T47D (cell line): ENCODE measurements around the gene MICOS13.

Source experiments
- DNase-seq, 2 experiments: peaks; one replicate each; pipeline versions ENCODE4 v3.0.0 to v3.0.0-alpha.2; 2011 to 2012; ENCODE audit warnings: low read depth in 1 of 2, low spot score in 1 of 2
- JUND ChIP-seq: IDR thresholded peaks from 2 replicates; pipeline ENCODE4 v1.6.1; 2012; ENCODE audit warnings: low read depth
- in situ Hi-C: cut with HindIII; loops from 2 replicates; pipeline ENCODE4 v1.10.0; 2016; ENCODE audit warnings: low sequenced_read_pairs, low pct_unique_long_range_greater_than_20kb

The MICOS13 gene

DNA sequence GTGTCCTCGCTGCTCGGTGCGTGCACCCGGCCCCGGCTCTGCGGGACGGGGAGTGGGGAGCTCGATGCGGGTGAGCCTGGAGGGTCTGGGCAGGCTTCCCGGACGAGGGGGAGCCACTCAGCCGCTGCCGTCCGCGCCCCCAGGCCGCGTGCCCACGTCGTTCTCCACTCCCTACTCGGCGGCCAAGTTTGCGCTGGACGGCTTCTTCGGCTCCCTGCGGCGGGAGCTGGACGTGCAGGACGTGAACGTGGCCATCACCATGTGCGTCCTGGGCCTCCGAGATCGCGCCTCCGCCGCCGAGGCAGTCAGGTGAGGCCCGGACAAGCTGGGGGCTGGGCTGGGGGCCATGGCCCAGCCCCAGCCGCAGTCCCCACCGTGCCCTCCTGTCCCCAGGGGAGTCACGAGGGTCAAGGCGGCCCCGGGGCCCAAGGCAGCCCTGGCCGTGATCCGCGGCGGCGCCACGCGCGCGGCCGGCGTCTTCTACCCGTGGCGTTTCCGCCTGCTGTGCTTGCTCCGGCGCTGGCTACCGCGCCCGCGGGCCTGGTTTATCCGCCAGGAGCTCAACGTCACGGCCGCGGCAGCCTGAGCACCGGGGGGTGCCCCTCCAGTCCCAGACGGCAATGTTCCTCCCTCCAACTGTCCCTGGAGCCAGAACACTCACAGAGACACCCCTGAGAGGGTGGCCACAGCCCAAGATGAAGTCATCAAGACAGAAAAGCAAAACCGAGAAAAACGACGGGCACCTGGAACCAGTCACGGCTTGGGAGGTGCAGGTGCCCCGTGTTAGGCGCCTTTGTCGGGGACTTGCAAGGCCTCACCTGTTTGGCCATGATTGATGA lies 7.3 kb upstream of the MICOS13 start:
- TF ChIP-seq JUND = no peak
- in situ Hi-C loops = no loop called here
- no peak for DNase-seq

DNA sequence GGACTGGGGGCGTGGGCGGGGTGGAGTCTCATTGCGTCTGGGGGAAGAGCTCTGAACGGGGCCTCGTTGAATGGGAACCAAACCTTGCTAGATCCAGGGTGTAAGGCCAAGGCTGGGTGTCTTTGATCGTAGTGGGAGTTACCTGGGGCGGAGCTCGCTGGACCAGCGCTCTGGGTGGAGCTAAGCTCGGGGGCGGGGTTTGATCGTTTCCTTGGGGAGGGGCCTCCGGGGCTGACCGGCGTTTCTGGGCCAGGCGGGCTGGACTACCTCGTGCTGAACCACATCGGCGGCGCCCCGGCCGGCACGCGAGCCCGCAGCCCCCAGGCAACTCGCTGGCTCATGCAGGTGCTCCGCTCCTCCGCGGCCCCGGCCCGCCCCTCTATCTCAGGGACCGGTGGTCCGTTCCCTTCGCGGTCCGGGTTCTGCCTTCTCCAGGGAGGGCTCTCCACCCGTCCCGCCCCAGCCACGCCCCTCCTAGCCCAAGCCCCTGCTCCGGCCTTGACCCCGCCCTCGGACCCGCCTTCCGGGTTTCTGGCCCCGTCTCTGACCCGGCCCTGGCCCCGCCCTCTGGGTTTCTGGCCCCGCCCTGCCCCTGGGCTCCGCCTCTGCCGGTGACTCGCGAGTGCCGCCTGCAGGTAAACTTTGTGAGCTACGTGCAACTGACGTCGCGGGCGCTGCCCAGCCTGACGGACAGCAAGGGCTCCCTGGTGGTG lies 6.5 kb upstream of the MICOS13 start:
- TF ChIP-seq JUND = no peak
- peak; percentile 87 to 97 for DNase-seq

DNA sequence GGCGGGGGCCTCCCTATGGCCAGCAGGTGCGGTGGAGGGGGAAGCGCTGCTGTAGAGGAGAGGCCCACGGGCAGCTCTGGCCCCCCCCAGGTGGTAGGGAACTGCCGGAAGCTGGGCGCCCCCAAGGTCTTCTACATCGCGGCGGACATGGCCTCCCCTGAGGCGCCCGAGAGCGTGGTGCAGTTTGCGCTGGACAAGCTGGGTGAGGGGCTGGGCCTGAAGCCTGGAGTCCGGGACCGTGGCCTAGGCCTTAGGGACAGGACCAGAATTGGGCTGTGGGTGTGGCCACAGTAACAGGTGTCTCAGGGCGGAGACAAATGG lies 6.0 kb upstream of the MICOS13 start:
- TF ChIP-seq JUND = no peak
- in situ Hi-C loops = no loop called here

More for the DNA sequence above, 6.5 kb upstream of the MICOS13 start:
- in situ Hi-C loops = no loop called here

DNA sequence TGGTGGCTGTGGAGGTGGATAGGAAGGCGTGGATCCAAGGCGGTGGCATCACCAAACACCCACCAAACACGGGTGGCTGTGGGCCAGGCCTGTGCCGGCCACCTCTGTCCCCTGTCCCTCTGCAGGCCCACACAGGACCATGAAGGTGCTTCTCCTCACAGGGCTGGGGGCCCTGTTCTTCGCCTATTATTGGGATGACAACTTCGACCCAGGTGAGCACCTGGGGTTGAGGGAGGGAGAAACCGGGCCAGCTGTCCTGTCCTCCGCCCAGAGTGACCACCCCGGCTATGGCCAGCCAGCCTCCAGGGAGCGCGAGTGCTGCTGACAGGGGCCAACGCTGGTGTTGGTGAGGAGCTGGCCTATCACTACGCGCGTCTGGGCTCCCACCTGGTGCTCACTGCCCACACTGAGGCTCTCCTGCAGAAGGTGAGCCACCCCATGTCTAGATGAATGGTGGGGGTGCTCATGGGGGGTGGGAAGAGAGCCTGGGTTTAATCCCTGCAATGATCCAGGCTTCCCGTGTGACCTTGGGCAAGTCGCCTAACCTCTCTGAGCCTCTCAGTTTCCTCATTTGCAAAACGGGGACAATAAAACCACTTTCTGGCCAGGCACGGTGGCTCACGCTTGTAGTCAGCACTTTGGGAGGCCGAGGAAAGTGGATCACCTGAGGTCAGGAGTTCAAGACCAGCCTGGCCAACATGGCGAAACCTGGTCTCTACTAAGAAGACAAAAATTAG lies 4.5 kb upstream of the MICOS13 start:
- no peak for DNase-seq
- in situ Hi-C loops = no loop called here
- no peak for TF ChIP-seq JUND

More for the DNA sequence above, 6.0 kb upstream of the MICOS13 start:
- DNase-seq = no peak

DNA sequence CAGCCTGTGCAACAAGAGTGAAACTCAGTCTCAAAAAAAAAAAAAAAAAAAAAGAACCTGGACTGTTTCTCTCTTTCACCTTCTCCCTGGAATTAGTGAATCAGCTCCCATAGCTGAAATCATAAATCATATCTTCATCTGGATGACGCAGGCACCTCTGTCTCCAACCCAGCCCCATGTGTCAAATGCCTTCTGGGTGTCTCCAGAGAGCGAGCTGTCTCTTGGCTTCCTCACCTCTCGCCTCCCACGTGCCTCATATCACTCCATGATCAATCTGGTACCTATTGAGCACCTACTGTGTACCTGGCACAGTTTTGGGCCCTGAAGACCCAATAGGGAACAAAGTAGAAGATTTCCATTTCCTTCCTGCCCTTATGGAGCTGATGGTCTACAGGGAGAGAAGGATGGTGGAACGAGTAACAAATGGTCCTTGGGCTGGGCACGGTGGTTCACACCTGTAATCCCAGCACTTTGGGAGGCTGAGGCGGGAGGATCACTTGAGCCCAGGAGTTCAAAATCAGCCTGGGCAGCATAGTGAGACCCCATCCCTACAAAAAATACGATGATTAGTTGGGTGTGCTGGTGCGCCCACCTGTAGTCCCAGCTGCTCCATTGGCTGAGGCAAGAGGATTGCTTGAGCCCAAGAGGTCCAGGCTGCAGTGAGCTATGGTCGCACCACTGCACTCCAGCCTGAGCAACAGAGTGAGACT lies 3.0 kb upstream of the MICOS13 start:
- no peak for TF ChIP-seq JUND
- in situ Hi-C loops = no loop called here
- no peak for DNase-seq

DNA sequence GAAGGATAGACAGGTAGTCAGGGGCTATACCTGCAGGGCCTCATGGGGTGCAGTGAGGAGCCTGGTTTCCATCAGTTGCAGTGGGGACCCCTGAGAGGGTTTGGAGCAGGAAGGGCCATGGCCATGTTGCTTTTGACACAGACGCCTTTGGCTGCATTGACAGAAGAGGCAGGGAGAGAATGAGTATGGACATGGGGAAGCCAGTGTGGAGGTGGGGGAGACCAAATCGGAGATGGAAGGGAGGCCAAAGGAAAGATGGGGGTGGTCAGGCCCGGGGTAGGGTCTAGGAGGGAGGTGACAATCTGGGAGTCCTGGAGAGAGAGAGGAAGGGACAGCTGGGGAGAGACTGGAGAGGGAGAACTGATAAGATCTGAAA lies 1.8 kb upstream of the MICOS13 start:
- TF ChIP-seq JUND = no peak
- in situ Hi-C loops = no loop called here
- DNase-seq = no peak

DNA sequence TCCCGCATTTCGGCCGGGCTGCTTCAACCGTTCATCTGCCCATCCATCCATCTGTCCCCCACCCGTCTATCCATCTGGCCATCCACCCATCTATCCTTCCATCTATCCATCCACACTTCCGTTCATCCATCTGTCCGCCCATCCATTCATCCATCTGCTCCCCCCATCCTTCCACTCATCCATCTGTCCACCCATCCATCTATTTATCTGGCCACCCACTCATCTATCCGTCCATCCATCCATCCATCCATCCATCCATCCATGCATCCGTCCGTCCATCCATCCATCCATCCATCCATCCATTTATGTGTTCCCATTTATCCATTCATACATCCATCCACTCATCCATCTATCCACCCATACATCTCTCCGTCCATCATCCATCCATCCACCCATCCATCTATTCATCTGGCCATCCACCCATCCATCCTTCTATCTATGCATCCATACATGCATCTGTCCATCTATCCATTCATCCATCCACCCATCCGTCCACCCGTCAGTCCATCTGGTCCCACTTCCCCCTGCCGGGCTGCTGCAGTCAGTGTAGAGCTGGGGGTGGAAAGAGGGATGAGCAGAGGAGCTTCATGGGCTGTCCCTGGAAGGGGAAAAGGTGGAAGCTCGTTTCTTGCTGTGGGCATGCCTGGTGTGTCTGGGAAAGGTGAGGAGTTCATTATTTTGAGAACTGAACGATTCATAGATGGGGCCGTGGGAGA lies 1.2 kb upstream of the MICOS13 start:
- TF ChIP-seq JUND = no peak
- in situ Hi-C loops = no loop called here
- DNase-seq = no peak

DNA sequence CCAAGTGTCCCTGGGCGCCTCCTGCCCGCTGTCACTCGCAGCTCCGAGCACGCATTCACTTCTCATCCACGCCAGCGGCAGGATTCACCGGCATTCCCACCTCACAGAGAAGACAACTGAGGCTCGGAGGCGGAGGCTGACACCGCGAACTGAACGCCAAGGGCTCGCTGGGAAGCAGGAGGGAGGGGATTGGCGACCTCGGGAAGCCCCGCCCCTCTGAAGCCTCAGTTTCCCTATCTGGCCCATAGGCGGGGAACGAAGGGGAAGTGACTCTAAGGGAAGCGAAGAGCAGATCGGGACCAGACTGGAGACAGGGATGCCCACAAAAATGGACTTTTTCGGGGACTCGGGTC lies 256 bp downstream of the MICOS13 start:
- no peak for DNase-seq
- no peak for TF ChIP-seq JUND
- in situ Hi-C loops = no loop called here

DNA sequence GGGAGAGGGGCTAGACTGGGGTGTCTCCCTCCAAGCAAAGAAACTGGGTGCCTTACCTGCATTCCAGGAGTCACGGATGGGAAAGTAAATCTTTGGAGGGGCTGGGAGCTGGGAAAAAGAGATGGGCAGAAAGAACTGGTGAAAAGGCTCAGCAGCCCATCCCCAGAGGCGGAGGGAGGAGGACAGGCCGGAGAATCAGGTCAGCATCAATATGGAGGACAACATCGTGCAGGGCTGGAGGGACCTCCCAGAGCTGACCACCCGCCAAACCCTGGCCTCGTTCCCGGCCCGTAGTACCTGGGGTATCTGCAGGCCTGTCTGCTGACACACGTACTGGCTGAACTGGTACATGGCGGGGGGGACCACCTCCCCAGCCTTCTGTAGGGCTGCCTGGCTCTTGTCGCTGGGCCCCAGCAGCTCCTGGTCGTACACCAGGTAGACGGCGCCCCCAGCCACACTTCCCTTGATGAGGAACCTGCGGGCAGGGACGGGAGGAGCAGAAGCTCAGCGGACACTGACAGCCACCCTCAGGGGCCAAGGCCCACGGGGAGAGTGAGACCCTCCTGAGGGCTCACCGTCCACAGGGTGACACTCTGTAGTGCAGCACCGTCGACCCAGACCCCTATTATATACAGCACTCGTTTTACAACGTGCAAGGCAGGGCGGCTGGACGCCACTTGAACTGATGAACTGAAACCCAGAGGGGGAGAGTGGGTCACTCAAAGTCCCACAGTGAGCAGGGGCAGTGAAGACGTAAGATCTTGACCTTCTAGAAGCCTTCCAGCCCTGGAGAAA lies 830 bp downstream of the MICOS13 start:
- in situ Hi-C loops = no loop called here
- TF ChIP-seq JUND = no peak
- no peak for DNase-seq

DNA sequence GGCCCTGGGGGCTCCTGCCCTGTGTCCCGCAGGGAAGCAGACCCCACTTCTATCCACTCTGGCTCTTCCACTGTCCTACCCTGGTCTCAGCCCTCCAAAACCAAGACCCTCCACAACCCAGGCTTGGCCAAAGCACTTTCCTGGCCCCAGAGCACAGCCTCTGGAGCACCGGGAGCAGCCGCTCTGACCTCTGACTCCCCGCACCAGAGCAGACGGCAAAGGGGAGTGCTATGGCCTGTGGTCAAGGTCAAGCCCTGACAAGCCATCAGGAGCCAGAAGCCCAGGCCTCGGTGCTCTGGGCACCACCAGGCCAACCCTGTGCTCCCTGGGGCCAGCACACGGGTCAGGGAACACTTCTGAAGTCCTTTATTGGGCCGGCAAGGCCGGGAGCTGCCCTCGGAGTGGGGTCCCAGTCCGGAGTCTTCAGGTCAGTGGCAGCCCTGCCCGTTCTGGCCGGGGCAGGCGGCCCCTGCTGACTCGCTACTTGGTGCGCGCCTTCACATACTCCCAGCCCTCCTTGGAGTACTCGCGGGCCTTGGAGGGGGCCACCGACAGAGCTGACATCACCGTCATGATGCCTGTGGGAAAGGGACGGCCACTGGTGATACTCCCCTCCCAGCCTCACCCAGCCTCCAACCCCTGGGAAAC lies 2.1 kb downstream of the MICOS13 start:
- in situ Hi-C loops = no loop called here
- no peak for TF ChIP-seq JUND
- DNase-seq = no peak

DNA sequence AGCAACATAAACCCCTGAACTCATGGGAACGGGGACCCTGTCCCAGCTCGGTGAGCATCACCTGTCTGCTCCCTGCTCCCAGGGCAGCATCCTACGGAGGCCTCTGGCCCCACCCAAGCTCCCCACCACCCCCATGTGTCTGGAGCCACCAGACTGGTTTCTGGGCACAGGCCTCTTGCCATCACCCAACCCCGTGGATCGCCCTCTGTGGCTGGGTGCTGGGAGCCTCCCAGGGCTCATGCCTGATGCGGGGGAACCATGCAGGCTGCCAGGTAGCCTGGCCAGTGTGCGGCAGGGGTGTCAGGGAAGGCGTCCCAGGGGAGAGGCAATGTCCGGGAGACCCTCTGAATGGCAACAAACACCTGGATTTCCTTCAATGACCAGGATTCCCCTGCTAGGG lies 2.7 kb downstream of the MICOS13 start:
- TF ChIP-seq JUND = no peak
- no peak for DNase-seq
- in situ Hi-C loops = no loop called here
